ENCODE results near the gene HMG20B.

Gene HMG20B

GRCh38 chr19:3608750-3609322 lies 36.1 kb downstream of the HMG20B start:
- TF ChIP-seq, protein P1, sequence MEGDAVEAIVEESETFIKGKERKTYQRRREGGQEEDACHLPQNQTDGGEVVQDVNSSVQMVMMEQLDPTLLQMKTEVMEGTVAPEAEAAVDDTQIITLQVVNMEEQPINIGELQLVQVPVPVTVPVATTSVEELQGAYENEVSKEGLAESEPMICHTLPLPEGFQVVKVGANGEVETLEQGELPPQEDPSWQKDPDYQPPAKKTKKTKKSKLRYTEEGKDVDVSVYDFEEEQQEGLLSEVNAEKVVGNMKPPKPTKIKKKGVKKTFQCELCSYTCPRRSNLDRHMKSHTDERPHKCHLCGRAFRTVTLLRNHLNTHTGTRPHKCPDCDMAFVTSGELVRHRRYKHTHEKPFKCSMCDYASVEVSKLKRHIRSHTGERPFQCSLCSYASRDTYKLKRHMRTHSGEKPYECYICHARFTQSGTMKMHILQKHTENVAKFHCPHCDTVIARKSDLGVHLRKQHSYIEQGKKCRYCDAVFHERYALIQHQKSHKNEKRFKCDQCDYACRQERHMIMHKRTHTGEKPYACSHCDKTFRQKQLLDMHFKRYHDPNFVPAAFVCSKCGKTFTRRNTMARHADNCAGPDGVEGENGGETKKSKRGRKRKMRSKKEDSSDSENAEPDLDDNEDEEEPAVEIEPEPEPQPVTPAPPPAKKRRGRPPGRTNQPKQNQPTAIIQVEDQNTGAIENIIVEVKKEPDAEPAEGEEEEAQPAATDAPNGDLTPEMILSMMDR (conservative IDR thresholded peaks at IDR 0.05; ENCODE audit: low read depth, low read length) = no peak
- no peak for DNase-seq (ENCODE audit: low read depth)
- H3K4me3 ChIP-seq (ENCODE audit: low read length) = no peak overlapping the region

DNA sequence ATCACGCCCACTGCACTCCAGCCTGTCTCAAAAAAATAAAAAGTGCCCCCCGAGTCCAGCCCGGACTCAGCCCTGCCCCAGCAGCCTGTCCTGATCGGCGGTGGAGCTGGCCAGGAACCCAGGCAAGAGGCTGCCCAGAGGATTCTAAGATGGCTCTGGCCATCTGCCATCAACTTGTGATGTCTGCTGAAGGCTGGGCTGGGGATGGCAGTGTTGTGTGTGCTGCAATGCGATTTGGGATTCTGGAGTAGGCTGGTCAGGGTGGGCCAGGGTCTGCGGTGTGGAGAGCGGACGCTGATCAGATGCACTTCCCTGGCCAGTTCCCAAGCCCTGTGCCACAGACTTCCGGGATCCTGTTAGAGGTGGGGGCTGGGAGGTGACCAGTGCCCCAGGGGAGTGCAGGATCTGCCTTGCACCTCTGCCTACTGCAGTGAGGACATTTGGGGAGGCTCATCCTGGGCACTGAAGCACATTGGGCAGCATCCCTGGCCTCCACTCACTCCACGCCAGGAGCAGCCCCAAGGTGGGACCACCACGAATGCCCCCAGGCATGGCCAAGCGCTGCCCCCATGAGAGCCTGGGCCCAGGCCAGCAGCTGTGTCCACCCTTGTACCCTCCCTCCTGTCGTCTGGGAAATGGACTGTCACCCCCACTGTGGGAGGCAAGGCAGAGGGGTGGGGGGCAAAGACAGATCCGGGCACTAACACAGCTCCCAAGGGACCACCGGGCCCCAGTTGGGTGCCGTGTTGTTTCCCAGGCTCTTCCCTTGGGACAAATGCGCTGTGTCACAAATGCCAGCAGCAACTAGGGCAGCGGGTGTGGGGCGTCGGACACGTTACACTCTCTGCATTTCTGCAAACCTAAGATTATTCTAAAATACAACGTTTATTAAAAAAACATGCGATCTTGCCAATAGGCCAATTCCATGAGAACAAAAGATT lies 37.3 kb downstream of the HMG20B start:
- TF ChIP-seq, protein P1 (conservative IDR thresholded peaks at IDR 0.05; ENCODE audit: low read depth, low read length) = no peak
- DNase-seq (ENCODE audit: low read depth) = no peak
- H3K4me3 ChIP-seq (ENCODE audit: low read length) = no peak overlapping the region

DNA sequence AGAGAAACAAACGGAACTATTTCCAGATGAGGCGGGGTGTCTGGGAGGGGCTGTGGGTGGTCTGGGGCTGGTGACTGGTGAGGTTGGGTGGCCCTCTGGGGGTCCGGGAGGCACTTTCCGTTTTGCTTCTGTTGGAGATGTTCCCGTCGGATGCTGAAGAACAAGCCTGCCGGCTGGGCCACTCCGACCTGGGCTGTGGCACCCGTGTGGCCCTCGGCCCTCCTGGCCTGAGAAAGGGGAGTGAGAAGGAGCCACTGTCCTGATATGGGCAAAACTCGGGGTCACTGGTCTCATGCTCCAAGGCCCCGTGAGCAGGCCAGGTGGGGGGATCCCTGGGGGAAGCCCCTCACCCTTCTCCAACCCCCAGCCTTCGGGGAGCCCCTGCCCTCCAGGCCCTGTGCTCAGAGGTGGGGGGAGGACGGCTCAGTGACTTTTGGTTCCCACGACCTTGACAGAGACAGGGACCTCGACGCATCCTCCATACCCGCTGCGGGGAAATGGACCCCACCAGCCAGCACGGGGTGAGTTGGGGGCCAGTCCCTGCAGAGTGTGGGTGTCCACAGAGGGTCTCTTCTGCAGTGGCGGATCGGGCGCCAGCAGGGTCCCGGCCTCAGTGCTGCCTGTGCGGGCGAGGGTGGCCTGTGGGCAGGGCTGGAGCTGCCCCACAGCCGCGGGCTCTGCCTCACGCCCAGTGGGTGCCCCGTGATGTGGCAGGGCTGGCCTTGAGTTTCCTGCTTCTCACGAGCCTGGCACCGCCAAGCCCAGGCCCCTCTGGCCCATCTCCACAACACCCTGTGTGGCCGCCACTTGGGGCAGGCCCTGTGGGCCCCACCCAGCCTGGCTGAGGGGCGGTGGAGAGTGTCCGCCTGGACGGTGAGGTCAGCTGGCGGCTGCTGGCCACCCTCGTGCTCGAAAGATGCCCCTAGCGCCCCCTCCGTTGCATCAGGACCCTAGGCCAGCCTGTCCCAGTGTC lies 38.3 kb downstream of the HMG20B start:
- TF ChIP-seq, protein P1 (conservative IDR thresholded peaks at IDR 0.05; ENCODE audit: low read depth, low read length) = no peak
- DNase-seq (ENCODE audit: low read depth) = no peak
- no peak overlapping the region for H3K4me3 ChIP-seq (ENCODE audit: low read length)

- H3K4me3 ChIP-seq (ENCODE audit: low read length) = no peak overlapping the region
- DNase-seq (ENCODE audit: low read depth) = no peak
- TF ChIP-seq, protein P1 (conservative IDR thresholded peaks at IDR 0.05; ENCODE audit: low read depth, low read length) = no peak
Observed at GRCh38 chr19:3611841-3612240, 39.1 kb downstream of the HMG20B start.

- DNase-seq (ENCODE audit: low read depth) = no peak
- H3K4me3 ChIP-seq (ENCODE audit: low read length) = no peak overlapping the region
- TF ChIP-seq, protein P1 (conservative IDR thresholded peaks at IDR 0.05; ENCODE audit: low read depth, low read length) = no peak
Observed at GRCh38 chr19:3612330-3612729, 39.6 kb downstream of the HMG20B start.

- no peak overlapping the region for H3K4me3 ChIP-seq (ENCODE audit: low read length)
- TF ChIP-seq, protein P1 (conservative IDR thresholded peaks at IDR 0.05; ENCODE audit: low read depth, low read length) = no peak
- no peak for DNase-seq (ENCODE audit: low read depth)
Observed at GRCh38 chr19:3612901-3613741, 40.4 kb downstream of the HMG20B start.
